ENCODE data around the gene OR6Y1. TPM values are rescaled to one million over a fixed set of nuclear protein-coding genes. Genes with fewer than 3 reads are reported as not detected.

OR6Y1 gene
- polyA plus RNA-seq = not detected
- long read RNA-seq, donor 1 = 0 reads
- long read RNA-seq, donor 2 = 0 reads
- long read RNA-seq, donor 3 = 0 reads
- long read RNA-seq, donor 4 = 0 reads
- long read RNA-seq, donor 5 = 0 reads
- long read RNA-seq, donor 6 = 0 reads
- long read RNA-seq, donor 7 = 0 reads
- long read RNA-seq, donor 8 = 0 reads
- long read RNA-seq, donor 9 = 0 reads
- long read RNA-seq, donor 10 = 0 reads

DNA sequence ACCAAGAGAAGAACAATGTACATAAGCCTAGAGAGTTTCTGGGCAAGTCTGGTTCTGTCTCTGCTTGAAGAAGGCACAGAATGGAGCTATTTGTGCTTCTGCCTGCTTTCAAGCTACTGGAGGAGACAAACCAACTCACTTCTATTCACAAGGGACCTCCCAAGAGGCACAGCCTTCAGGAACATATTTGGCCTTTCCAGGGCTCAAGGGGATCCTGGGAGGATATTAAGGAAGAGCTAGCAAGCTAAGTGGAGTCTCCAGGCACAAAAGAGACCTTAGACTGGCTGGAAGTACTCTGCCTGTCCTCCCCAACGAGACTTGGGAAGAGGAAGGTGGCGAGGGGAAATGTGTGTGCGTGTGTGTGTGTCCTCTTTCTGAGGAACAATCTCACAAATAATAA is at the start of gene OR6Y1:
TSS of gene OR6Y1 (minus strand) at position 54 of the 400 bp plus-strand sequence. CDS start 6,300 bp downstream, outside the sequence.
- no peak for FAIRE-seq
- H3K4me1 ChIP-seq (ENCODE audit: control insufficient read depth in 3 of 3, insufficient read depth in 2 of 3, low read depth in 1 of 3, low read length in 2 of 3) = no peaks in the 10 kb centered on the region

DNA sequence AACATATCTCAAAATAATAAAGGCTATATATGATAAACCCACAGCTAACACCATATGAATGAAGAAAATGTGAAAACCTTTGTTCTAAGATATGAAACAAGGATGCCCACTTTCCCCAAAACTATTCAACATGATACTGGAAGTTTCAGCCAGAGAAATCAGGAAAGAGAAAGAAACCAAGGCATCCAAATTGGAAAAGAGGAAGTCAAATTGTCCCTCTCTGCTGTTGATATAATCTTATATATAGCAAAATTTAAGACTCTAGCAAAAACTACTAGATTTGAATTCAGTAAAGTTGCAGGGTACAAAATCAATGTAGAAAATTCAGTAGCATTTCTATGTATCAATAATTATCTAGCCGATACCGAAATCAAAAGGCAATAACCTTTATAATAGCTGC is 46.5 kb upstream of the OR6Y1 start:
- Histone ChIP-seq H3K27me3 (ENCODE audit: control insufficient read depth in 3 of 3, insufficient read depth in 3 of 3, low read length in 3 of 3) (no peaks in the 10 kb centered on the region), H3K9me3 (ENCODE audit: control insufficient read depth in 2 of 2, insufficient read depth in 1 of 2, low read depth in 1 of 2, low read length in 1 of 2) (peaks cover 0 to 18% of the 10 kb centered on the region in 2 donors), H3K4me1 (ENCODE audit: control insufficient read depth in 3 of 3, insufficient read depth in 2 of 3, low read depth in 1 of 3, low read length in 2 of 3) (no peaks in the 10 kb centered on the region), H3K4me3 (ENCODE audit: low read depth in 1 of 3, low read length in 3 of 3) (no peak overlapping the region), H3K36me3 (ENCODE audit: control insufficient read depth in 3 of 3, insufficient read depth in 2 of 3, low read depth in 1 of 3, low read length in 3 of 3) (no peaks in the 10 kb centered on the region), H3K27ac (ENCODE audit: low read depth in 1 of 3, low read length in 2 of 3) (no peak overlapping the region)
- FAIRE-seq (no peak), DNase-seq (no peak)
- 63 to 83% (median 81%) methylated on average over 2 of the region's 2 CpGs for WGBS, 3 donors

More for the DNA sequence above, at the start of gene OR6Y1:
- no peaks in the 10 kb centered on the region for H3K9me3 ChIP-seq (ENCODE audit: control insufficient read depth in 2 of 2, insufficient read depth in 1 of 2, low read depth in 1 of 2, low read length in 1 of 2)
- no peak for DNase-seq
- no peak within 1 kb of the TSS for H3K4me3 ChIP-seq (ENCODE audit: low read depth in 1 of 3, low read length in 3 of 3)
- 78 to 81% (median 80%) methylated on average over 3 of the region's 3 CpGs for WGBS, 3 donors
- no peaks in the 10 kb centered on the region for H3K36me3 ChIP-seq (ENCODE audit: control insufficient read depth in 3 of 3, insufficient read depth in 2 of 3, low read depth in 1 of 3, low read length in 3 of 3)
- no peak within 1 kb of the TSS for H3K27ac ChIP-seq (ENCODE audit: low read depth in 1 of 3, low read length in 2 of 3)
- no peaks in the 10 kb centered on the region for H3K27me3 ChIP-seq (ENCODE audit: control insufficient read depth in 3 of 3, insufficient read depth in 3 of 3, low read length in 3 of 3)

DNA sequence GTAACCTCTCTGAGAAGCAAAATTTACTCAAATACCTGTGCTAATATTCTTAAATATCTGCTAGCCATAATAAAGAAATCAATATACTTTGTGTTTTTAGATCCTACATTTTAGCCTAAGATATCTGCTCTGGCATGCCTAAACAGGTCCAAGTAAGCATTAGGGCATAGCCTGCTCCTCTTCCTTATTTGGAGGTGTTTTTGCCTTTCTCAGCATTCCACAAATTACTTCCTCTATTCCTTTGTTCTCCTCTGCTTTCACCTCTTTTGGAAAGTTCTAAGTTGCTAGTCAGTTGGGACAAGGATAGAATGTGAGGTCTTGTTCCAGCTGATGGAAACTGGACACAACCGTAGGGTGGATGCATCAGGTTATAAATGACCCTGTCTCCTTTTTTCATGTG is 32.7 kb upstream of the OR6Y1 start:
- no peak overlapping the region for H3K27ac ChIP-seq (ENCODE audit: low read depth in 1 of 3, low read length in 2 of 3)
- no peak for FAIRE-seq
- 88 to 89% (median 89%) methylated on average over 1 of the region's 1 CpG for WGBS, 3 donors
- no peak for DNase-seq
- H3K4me1 ChIP-seq (ENCODE audit: control insufficient read depth in 3 of 3, insufficient read depth in 2 of 3, low read depth in 1 of 3, low read length in 2 of 3) = no peaks in the 10 kb centered on the region
- no peaks in the 10 kb centered on the region for H3K27me3 ChIP-seq (ENCODE audit: control insufficient read depth in 3 of 3, insufficient read depth in 3 of 3, low read length in 3 of 3)
- no peak overlapping the region for H3K4me3 ChIP-seq (ENCODE audit: low read depth in 1 of 3, low read length in 3 of 3)
- H3K9me3 ChIP-seq (ENCODE audit: control insufficient read depth in 2 of 2, insufficient read depth in 1 of 2, low read depth in 1 of 2, low read length in 1 of 2) = peaks cover 0 to 5% of the 10 kb centered on the region in 2 donors
- no peaks in the 10 kb centered on the region for H3K36me3 ChIP-seq (ENCODE audit: control insufficient read depth in 3 of 3, insufficient read depth in 2 of 3, low read depth in 1 of 3, low read length in 3 of 3)

- Histone ChIP-seq H3K27ac (ENCODE audit: low read depth in 1 of 3, low read length in 2 of 3) (no peak overlapping the region), H3K27me3 (ENCODE audit: control insufficient read depth in 3 of 3, insufficient read depth in 3 of 3, low read length in 3 of 3) (no peaks in the 10 kb centered on the region), H3K9me3 (ENCODE audit: control insufficient read depth in 2 of 2, insufficient read depth in 1 of 2, low read depth in 1 of 2, low read length in 1 of 2) (peaks cover 0 to 5% of the 10 kb centered on the region in 2 donors), H3K36me3 (ENCODE audit: control insufficient read depth in 3 of 3, insufficient read depth in 2 of 3, low read depth in 1 of 3, low read length in 3 of 3) (no peaks in the 10 kb centered on the region), H3K4me3 (ENCODE audit: low read depth in 1 of 3, low read length in 3 of 3) (no peak overlapping the region), H3K4me1 (ENCODE audit: control insufficient read depth in 3 of 3, insufficient read depth in 2 of 3, low read depth in 1 of 3, low read length in 2 of 3) (no peaks in the 10 kb centered on the region)
- no peak for FAIRE-seq
- 68 to 83% (median 78%) methylated on average over 4 of the region's 4 CpGs for WGBS, 3 donors
- DNase-seq = no peak
Measured at GRCh38 chr1:158583962-158584361, 29.8 kb upstream of the OR6Y1 start.

DNA sequence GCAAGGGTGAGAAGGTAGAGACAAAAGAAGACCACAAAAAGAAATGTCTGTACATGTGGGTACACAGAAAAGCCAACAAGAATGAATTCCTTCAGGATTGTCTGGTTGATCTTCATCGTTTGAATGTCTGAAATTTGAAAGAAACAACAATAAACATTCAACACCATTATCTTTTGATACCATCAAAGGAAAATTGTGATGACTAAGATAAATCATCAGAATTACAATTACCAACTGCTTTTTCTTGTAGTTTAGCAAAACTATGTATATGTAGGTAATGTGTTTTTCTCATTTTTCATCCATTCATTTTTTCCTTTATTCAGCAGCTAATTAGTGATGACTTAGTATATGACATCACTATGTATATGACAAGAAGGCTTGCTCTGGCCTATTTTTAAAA is 25.5 kb upstream of the OR6Y1 start, which contains the start of gene OR10X1:
TSS of gene OR10X1 (minus strand) at position 167 of the 400 bp plus-strand sequence. CDS start at position 167, 0 bp downstream.
- FAIRE-seq = no peak
- no peak for DNase-seq
- WGBS, 3 donors = 55 to 69% (median 57%) methylated on average over 1 of the region's 1 CpG
- Histone ChIP-seq H3K9me3 (ENCODE audit: control insufficient read depth in 2 of 2, insufficient read depth in 1 of 2, low read depth in 1 of 2, low read length in 1 of 2) (no peaks in the 10 kb centered on the region), H3K4me3 (ENCODE audit: low read depth in 1 of 3, low read length in 3 of 3) (no peak within 1 kb of the TSS), H3K36me3 (ENCODE audit: control insufficient read depth in 3 of 3, insufficient read depth in 2 of 3, low read depth in 1 of 3, low read length in 3 of 3) (no peaks in the 10 kb centered on the region), H3K27me3 (ENCODE audit: control insufficient read depth in 3 of 3, insufficient read depth in 3 of 3, low read length in 3 of 3) (no peaks in the 10 kb centered on the region), H3K27ac (ENCODE audit: low read depth in 1 of 3, low read length in 2 of 3) (no peak within 1 kb of the TSS), H3K4me1 (ENCODE audit: control insufficient read depth in 3 of 3, insufficient read depth in 2 of 3, low read depth in 1 of 3, low read length in 2 of 3) (no peaks in the 10 kb centered on the region)

- Histone ChIP-seq H3K9me3 (ENCODE audit: control insufficient read depth in 2 of 2, insufficient read depth in 1 of 2, low read depth in 1 of 2, low read length in 1 of 2) (no peaks in the 10 kb centered on the region), H3K4me1 (ENCODE audit: control insufficient read depth in 3 of 3, insufficient read depth in 2 of 3, low read depth in 1 of 3, low read length in 2 of 3) (no peaks in the 10 kb centered on the region), H3K4me3 (ENCODE audit: low read depth in 1 of 3, low read length in 3 of 3) (no peak overlapping the region), H3K27me3 (ENCODE audit: control insufficient read depth in 3 of 3, insufficient read depth in 3 of 3, low read length in 3 of 3) (no peaks in the 10 kb centered on the region), H3K27ac (ENCODE audit: low read depth in 1 of 3, low read length in 2 of 3) (no peak overlapping the region), H3K36me3 (ENCODE audit: control insufficient read depth in 3 of 3, insufficient read depth in 2 of 3, low read depth in 1 of 3, low read length in 3 of 3) (no peaks in the 10 kb centered on the region)
- DNase-seq (no peak), FAIRE-seq (no peak)
- 83 to 90% (median 89%) methylated on average over 3 of the region's 3 CpGs for WGBS, 3 donors
Measured at GRCh38 chr1:158577561-158577960, 23.4 kb upstream of the OR6Y1 start.

DNA sequence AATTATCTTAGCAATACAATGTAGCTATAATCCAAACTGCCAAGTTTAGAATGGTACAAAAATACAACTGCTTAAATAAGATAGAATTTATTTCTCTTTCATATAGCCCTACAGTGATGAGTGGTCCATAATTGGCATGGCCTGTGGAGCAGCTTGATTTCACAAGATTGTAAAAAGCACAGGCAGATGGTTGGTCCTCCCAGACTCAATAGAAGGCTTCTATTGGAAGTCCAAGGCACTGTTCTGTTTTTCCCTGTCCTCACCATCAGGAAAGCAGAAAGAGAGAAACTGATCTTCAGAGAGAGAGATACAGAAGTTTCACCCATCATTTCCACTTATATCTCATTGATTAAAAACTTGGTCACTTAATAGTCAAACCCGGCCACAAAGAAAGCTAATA is 18.0 kb upstream of the OR6Y1 start:
- FAIRE-seq (no peak), DNase-seq (no peak)
- no peak overlapping the region for H3K4me3 ChIP-seq (ENCODE audit: low read depth in 1 of 3, low read length in 3 of 3)
- no peaks in the 10 kb centered on the region for H3K9me3 ChIP-seq (ENCODE audit: control insufficient read depth in 2 of 2, insufficient read depth in 1 of 2, low read depth in 1 of 2, low read length in 1 of 2)
- no peak overlapping the region for H3K27ac ChIP-seq (ENCODE audit: low read depth in 1 of 3, low read length in 2 of 3)
- H3K36me3 ChIP-seq (ENCODE audit: control insufficient read depth in 3 of 3, insufficient read depth in 2 of 3, low read depth in 1 of 3, low read length in 3 of 3) = no peaks in the 10 kb centered on the region
- 68 to 87% (median 72%) methylated on average over 1 of the region's 1 CpG for WGBS, 3 donors
- no peaks in the 10 kb centered on the region for H3K27me3 ChIP-seq (ENCODE audit: control insufficient read depth in 3 of 3, insufficient read depth in 3 of 3, low read length in 3 of 3)
- no peaks in the 10 kb centered on the region for H3K4me1 ChIP-seq (ENCODE audit: control insufficient read depth in 3 of 3, insufficient read depth in 2 of 3, low read depth in 1 of 3, low read length in 2 of 3)

DNA sequence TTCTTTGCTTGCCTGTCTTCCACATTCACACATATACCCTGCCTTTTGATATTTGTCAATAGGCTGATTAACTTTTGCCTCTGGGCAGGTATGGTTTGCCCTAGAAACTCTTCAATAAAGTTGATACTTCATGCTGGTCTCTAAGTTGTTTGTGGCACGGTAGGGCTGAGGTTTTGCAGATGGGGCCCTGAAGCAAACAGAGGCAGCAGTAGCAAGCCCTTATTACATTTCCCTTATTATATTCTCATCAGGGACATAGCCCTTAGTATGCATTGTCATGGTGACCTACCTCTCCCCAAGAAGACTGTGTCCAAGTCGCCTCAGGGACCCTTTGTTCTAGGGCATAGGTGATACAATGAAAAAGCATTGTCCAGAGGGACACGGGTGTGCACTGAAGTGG is 16.3 kb upstream of the OR6Y1 start, which contains the start of gene OR6P1:
TSS of gene OR6P1 (minus strand) at position 101 of the 400 bp plus-strand sequence. CDS start 6,976 bp downstream, outside the sequence.
- 62 to 81% (median 75%) methylated on average over 3 of the region's 3 CpGs for WGBS, 3 donors
- no peak for FAIRE-seq

DNA sequence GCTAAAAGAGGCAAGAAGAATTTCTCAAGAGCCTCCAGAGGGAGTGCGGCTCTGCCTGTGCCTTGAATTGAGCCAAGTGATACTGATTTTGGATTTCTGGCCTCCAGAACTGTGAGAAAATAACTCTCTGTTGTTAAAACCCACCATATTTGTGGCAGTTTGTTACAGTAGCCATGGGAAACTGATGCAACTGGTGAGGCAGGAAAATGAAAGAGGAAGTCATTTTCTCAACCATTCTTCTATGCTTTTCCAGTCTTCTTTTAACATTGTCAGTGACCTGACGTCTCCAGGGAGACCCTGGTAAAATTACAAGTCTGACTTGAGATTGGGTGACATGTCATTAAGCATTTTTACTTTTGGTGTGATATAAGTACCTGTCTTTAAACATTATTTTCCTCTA is 10.4 kb upstream of the OR6Y1 start:
- FAIRE-seq (no peak), DNase-seq (no peak)
- H3K27me3 ChIP-seq (ENCODE audit: control insufficient read depth in 3 of 3, insufficient read depth in 3 of 3, low read length in 3 of 3) = no peaks in the 10 kb centered on the region
- H3K4me1 ChIP-seq (ENCODE audit: control insufficient read depth in 3 of 3, insufficient read depth in 2 of 3, low read depth in 1 of 3, low read length in 2 of 3) = no peaks in the 10 kb centered on the region
- no peak overlapping the region for H3K4me3 ChIP-seq (ENCODE audit: low read depth in 1 of 3, low read length in 3 of 3)
- H3K9me3 ChIP-seq (ENCODE audit: control insufficient read depth in 2 of 2, insufficient read depth in 1 of 2, low read depth in 1 of 2, low read length in 1 of 2) = no peaks in the 10 kb centered on the region
- H3K27ac ChIP-seq (ENCODE audit: low read depth in 1 of 3, low read length in 2 of 3) = no peak overlapping the region
- H3K36me3 ChIP-seq (ENCODE audit: control insufficient read depth in 3 of 3, insufficient read depth in 2 of 3, low read depth in 1 of 3, low read length in 3 of 3) = no peaks in the 10 kb centered on the region
- WGBS, 3 donors = 61 to 65% (median 63%) methylated on average over 2 of the region's 2 CpGs

More for the DNA sequence above, 16.3 kb upstream of the OR6Y1 start, which contains the start of gene OR6P1:
- no peaks in the 10 kb centered on the region for H3K4me1 ChIP-seq (ENCODE audit: control insufficient read depth in 3 of 3, insufficient read depth in 2 of 3, low read depth in 1 of 3, low read length in 2 of 3)
- H3K27me3 ChIP-seq (ENCODE audit: control insufficient read depth in 3 of 3, insufficient read depth in 3 of 3, low read length in 3 of 3) = no peaks in the 10 kb centered on the region
- no peak within 1 kb of the TSS for H3K4me3 ChIP-seq (ENCODE audit: low read depth in 1 of 3, low read length in 3 of 3)
- H3K27ac ChIP-seq (ENCODE audit: low read depth in 1 of 3, low read length in 2 of 3) = no peak within 1 kb of the TSS
- no peaks in the 10 kb centered on the region for H3K36me3 ChIP-seq (ENCODE audit: control insufficient read depth in 3 of 3, insufficient read depth in 2 of 3, low read depth in 1 of 3, low read length in 3 of 3)
- no peaks in the 10 kb centered on the region for H3K9me3 ChIP-seq (ENCODE audit: control insufficient read depth in 2 of 2, insufficient read depth in 1 of 2, low read depth in 1 of 2, low read length in 1 of 2)
- DNase-seq = no peak
